ENCODE data around the gene CCL3.

GRCh38 chr17:36112572-36112971, 22.6 kb upstream of the CCL3 start:
- TF ChIP-seq CTCF (IDR thresholded peaks at IDR 0.05; ENCODE audit: poor library complexity, severe bottlenecking) (no peak), POLR2AphosphoS5 (IDR thresholded peaks at IDR 0.05) (no peak), EP300 (conservative IDR thresholded peaks at IDR 0.05; ENCODE audit: poor library complexity, severe bottlenecking) (no peak)

Data from neural cell (in vitro differentiated cells).